Skeletal muscle tissue (tissue), 4 donors: ENCODE measurements around the gene FBXO44. TPM values are rescaled to one million over a fixed set of nuclear protein-coding genes. Genes with fewer than 3 reads are reported as not detected.

Source experiments
- H3K27ac ChIP-seq: one replicate; pipeline ENCODE4 v1.7.0; 2013; ENCODE audit warnings: mild to moderate bottlenecking, low read depth, low read length, inconsistent platforms
- H3K27me3 ChIP-seq, 3 donors: one replicate each; pipeline ENCODE4 v1.7.0; 2013; ENCODE audit warnings: low read length in 3 of 3; ENCODE audit not compliant: control insufficient read depth in 3 of 3, insufficient read depth in 3 of 3
- H3K36me3 ChIP-seq, 3 donors: one replicate each; pipeline ENCODE4 v1.7.0; 2013; ENCODE audit warnings: low read length in 3 of 3; ENCODE audit not compliant: control insufficient read depth in 3 of 3, insufficient read depth in 3 of 3
- H3K4me1 ChIP-seq, 3 donors: one replicate each; pipeline ENCODE4 v1.7.0; 2013; ENCODE audit warnings: low read length in 3 of 3, mild to moderate bottlenecking in 3 of 3; ENCODE audit not compliant: control insufficient read depth in 3 of 3, insufficient read depth in 3 of 3
- H3K4me3 ChIP-seq, 3 donors: one replicate each; pipeline ENCODE4 v1.7.0; 2013; ENCODE audit warnings: low read length in 3 of 3
- H3K9ac ChIP-seq, 3 donors: one replicate each; pipeline ENCODE4 v1.7.0; 2013; ENCODE audit warnings: low read length in 3 of 3, mild to moderate bottlenecking in 3 of 3, moderate library complexity in 2 of 3, low read depth in 1 of 3
- H3K9me3 ChIP-seq, 3 donors: one replicate each; pipeline ENCODE4 v1.7.0; 2013; ENCODE audit warnings: low read length in 3 of 3; ENCODE audit not compliant: control insufficient read depth in 3 of 3
- total RNA-seq: library from RNA; depleted of rRNA; stranded (reverse); fragments of >200 nt; gene quantifications from one replicate; pipeline ENCODE4 v1.2.3, GENCODE V29; 2014
- donor health status: Osteomylitis.

The FBXO44 gene
- total RNA-seq, 1 donor from 2014 or later = 3.1 TPM

GRCh38 chr1:11693917-11694316 lies 39.2 kb downstream of the FBXO44 start:
- Histone ChIP-seq H3K36me3 (no peaks in the 10 kb centered on the region), H3K27me3 (peaks cover 58 to 75% (median 72%) of the 10 kb centered on the region in 3 donors), H3K9me3 (no peaks in the 10 kb centered on the region), H3K27ac (no peak overlapping the region), H3K4me3 (no peak overlapping the region), H3K9ac (peak overlapping the region in 1 of 3 donors; percentile 3), H3K4me1 (peaks cover 8 to 14% (median 12%) of the 10 kb centered on the region in 3 donors)

GRCh38 chr1:11695861-11696260 lies 41.2 kb downstream of the FBXO44 start:
- Histone ChIP-seq H3K27me3 (peaks cover 47 to 69% (median 67%) of the 10 kb centered on the region in 3 donors), H3K4me3 (no peak overlapping the region), H3K4me1 (peaks cover 10 to 17% (median 14%) of the 10 kb centered on the region in 3 donors), H3K9ac (no peak overlapping the region), H3K27ac (no peak overlapping the region), H3K36me3 (no peaks in the 10 kb centered on the region), H3K9me3 (no peaks in the 10 kb centered on the region)

- Histone ChIP-seq H3K27me3 (peaks cover 54 to 73% (median 72%) of the 10 kb centered on the region in 3 donors), H3K36me3 (no peaks in the 10 kb centered on the region), H3K4me3 (no peak overlapping the region), H3K4me1 (peaks cover 15 to 30% (median 19%) of the 10 kb centered on the region in 3 donors), H3K9ac (no peak overlapping the region), H3K27ac (no peak overlapping the region), H3K9me3 (no peaks in the 10 kb centered on the region)
These were observed 42.7 kb downstream of the FBXO44 start for GRCh38 chr1:11697188-11697892.

- H3K27ac ChIP-seq = no peak overlapping the region
- H3K4me1 ChIP-seq = peaks cover 15 to 30% (median 19%) of the 10 kb centered on the region in 3 donors
- H3K4me3 ChIP-seq = no peak overlapping the region
- H3K36me3 ChIP-seq = no peaks in the 10 kb centered on the region
- H3K9me3 ChIP-seq = no peaks in the 10 kb centered on the region
- peaks cover 51 to 73% (median 72%) of the 10 kb centered on the region in 3 donors for H3K27me3 ChIP-seq
- no peak overlapping the region for H3K9ac ChIP-seq
These were observed 43.2 kb downstream of the FBXO44 start for GRCh38 chr1:11697893-11698210.

GRCh38 chr1:11700601-11701467 lies 46.2 kb downstream of the FBXO44 start:
- Histone ChIP-seq H3K36me3 (no peaks in the 10 kb centered on the region), H3K4me1 (peaks cover 10 to 18% (median 13%) of the 10 kb centered on the region in 3 donors), H3K9ac (no peak overlapping the region), H3K27me3 (peaks cover 46 to 72% (median 67%) of the 10 kb centered on the region in 3 donors), H3K4me3 (no peak overlapping the region), H3K27ac (no peak overlapping the region), H3K9me3 (no peaks in the 10 kb centered on the region)

GRCh38 chr1:11701551-11701961 lies 46.9 kb downstream of the FBXO44 start:
- peak overlapping the region in 1 of 3 donors; percentile 33 for H3K9ac ChIP-seq
- peaks cover 10 to 18% (median 13%) of the 10 kb centered on the region in 3 donors for H3K4me1 ChIP-seq
- H3K9me3 ChIP-seq = no peaks in the 10 kb centered on the region
- H3K4me3 ChIP-seq = no peak overlapping the region
- H3K36me3 ChIP-seq = no peaks in the 10 kb centered on the region
- H3K27ac ChIP-seq = no peak overlapping the region
- peaks cover 46 to 72% (median 69%) of the 10 kb centered on the region in 3 donors for H3K27me3 ChIP-seq

- Histone ChIP-seq H3K9me3 (no peaks in the 10 kb centered on the region), H3K4me1 (peaks cover 10 to 18% (median 13%) of the 10 kb centered on the region in 3 donors), H3K27ac (no peak overlapping the region), H3K9ac (no peak overlapping the region), H3K4me3 (no peak overlapping the region), H3K27me3 (peaks cover 46 to 70% (median 68%) of the 10 kb centered on the region in 3 donors), H3K36me3 (no peaks in the 10 kb centered on the region)
These were observed 47.5 kb downstream of the FBXO44 start for GRCh38 chr1:11701981-11702803.

- Histone ChIP-seq H3K9ac (no peak overlapping the region), H3K27ac (no peak overlapping the region), H3K27me3 (peaks cover 41 to 63% (median 58%) of the 10 kb centered on the region in 3 donors), H3K9me3 (no peaks in the 10 kb centered on the region), H3K4me3 (no peak overlapping the region), H3K36me3 (no peaks in the 10 kb centered on the region), H3K4me1 (peaks cover 10 to 26% (median 20%) of the 10 kb centered on the region in 3 donors)
These were observed 48.9 kb downstream of the FBXO44 start for GRCh38 chr1:11703357-11704193.

GRCh38 chr1:11704194-11704529 lies 49.5 kb downstream of the FBXO44 start:
- Histone ChIP-seq H3K27ac (no peak overlapping the region), H3K36me3 (no peaks in the 10 kb centered on the region), H3K4me3 (no peak overlapping the region), H3K4me1 (peaks cover 10 to 26% (median 20%) of the 10 kb centered on the region in 3 donors), H3K9ac (no peak overlapping the region), H3K9me3 (no peaks in the 10 kb centered on the region), H3K27me3 (peaks cover 43 to 59% (median 58%) of the 10 kb centered on the region in 3 donors)
